Suppressor macrophage (primary cell): ENCODE measurements around the gene AXDND1.
"Not testable (repeated sequence)": the region's sequence is repeated elsewhere in the genome, so short reads cannot be mapped to it uniquely, and the experiment has no call there.

Source experiments
- DNase-seq, 4 experiments: peaks; one replicate each; pipeline ENCODE4 v3.0.0-alpha.2; 2020 to 2022

The AXDND1 gene

DNA sequence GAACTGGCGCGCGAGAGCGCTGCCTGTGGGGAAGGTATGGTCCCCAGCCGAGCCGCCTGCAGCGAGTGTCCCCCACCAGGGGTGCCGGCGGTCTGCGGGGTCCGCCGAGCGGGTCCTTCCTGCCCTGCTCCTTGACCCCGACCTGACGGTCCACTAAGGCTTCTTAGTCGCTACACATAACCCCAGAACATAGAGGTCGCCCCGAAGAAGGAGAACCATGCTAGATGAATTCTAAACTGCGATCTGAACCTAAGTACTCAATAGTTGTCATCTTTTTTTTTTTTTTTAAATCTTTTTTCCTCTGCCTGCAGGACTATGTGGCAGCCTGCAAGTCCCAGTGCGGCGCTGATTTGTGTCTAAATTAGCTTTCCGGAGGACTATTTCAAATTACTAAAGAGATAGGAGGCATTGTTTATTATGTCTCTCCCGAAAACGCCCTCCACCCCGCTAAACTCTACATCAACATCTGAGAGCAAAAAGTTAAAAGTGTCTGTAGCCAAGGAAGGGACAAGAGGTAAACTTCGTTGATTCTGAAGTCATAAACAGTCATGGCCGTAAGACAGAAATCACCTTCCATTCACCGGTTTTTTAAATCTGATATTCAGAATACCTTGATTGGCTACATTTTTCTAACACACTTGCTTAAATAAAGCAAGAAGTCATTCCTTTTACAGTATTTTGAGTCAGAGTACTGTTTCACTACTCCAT is 476 bp downstream of the AXDND1 start:
- peak in 1 of 4 experiments; percentile 49 for DNase-seq

DNA sequence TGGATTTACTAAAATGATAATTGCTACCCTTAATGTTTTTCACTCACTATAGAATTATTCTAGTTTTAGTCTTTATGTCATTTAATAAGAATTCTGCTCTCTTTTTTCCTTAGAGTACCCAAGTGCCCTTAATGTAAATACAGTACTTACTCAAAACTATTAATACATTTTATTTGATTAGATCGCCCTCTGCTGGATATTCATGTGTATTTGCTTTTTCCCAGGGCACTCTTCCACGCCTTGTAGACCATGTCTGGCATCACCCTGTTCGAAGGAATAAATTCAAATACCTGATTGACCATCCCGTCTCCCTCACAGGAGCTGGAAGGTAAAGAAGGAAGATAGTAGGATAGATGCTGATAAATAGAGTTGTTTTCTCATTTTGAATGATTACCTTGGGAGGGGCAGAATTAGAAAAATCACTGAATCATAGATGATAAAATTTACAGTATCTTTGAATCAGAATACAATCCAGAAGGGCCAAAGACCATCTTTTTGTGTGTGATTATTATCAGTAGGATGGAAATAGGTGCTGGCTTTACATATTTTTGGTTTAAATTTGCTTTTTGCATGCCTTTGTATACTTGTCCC is 4.1 kb downstream of the AXDND1 start:
- DNase-seq: peak; percentile 57 to 90 (median 80)

DNA sequence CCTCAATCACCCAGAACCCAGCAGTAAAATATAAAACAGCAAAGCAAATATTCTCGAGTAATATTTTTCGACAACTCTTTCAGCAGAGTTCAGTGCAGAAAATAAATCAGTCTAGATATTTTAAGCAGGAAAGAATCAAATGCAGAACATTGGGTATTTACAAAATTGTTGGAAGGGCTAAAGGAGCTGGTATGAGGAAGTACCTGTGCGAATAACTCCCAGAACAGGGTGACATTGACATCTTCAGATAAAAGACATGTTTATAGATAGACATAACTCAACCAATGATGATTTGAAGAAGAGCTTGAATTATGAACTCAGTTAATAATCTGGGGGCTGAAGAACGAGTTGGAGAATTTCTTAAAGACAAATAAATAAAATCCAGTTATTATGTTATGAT is 6.4 kb downstream of the AXDND1 start:
- no peak for DNase-seq

DNA sequence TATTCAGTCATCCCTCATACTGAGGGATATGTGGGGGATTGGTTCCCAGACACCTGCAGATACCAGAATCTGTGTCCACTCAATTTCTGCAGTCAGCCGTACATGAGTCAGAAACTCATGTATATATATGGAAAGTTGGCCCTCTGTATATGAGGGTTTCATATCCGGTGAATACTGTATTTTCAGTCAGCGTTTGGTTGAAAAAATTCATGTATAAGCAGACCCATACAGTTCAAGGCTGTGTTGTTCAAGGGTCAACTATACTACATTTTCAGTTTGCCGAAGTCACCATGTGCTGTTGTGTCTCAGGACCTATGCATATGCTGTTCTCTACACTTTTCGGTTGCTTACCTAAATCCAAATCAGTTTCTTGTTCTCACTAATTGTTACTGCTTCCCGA is 10.5 kb downstream of the AXDND1 start:
- no peak for DNase-seq

DNA sequence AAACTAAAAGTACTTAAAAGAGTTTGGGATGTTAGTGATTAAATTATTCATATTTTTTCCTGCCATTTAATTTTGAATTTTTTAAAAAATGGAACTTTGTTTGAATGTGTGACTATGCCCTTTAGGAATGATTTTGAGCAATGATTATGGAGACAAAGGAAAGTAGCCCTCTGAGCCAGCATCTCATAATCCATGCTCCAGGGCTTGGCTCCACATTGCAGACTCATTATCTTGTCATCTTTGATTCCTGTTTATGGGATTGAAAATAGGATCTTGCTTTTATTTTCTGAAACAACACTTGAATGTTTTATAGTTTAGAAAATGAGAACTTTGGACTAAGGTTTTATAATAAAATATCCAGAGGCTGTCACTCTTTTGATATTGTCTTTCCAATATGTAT is 14.5 kb downstream of the AXDND1 start:
- DNase-seq: no peak

DNA sequence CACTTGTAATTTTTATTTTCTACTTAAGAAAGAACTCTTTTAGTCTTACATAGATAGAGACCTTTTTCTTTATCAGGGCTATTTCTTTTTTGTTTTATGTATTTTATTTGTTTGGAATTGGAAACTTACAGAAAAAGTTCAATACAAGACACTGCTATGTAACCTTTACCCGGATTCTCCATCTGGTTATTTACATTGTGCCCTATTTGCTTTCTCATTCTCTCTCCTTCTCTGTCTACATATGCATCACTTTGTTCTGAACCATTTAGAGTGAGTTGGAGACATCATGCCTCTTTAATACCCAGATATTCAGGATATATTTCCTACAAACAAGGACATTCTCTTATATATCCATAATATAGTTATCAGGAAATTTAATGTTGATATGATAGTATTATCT is 18.3 kb downstream of the AXDND1 start:
- DNase-seq: no peak

DNA sequence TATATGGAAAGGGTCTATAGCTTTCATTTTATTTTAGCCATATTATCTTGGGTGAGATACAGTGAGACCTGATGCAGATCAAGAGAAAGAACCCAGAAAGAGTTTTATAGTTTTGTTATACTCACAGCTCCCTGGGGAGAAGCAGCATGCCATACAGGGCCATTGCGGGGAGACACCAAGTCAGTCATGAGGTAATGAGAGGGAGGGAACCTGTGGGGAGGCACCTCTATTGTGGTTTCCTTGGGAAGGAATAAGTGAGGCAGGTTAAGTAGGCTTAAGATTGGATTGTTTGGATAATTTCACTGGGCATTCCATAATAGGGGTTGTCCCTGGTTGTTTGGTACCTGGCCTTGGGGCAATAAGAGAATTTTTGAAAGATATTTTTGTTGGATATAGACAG is 19.7 kb downstream of the AXDND1 start:
- no peak for DNase-seq

DNA sequence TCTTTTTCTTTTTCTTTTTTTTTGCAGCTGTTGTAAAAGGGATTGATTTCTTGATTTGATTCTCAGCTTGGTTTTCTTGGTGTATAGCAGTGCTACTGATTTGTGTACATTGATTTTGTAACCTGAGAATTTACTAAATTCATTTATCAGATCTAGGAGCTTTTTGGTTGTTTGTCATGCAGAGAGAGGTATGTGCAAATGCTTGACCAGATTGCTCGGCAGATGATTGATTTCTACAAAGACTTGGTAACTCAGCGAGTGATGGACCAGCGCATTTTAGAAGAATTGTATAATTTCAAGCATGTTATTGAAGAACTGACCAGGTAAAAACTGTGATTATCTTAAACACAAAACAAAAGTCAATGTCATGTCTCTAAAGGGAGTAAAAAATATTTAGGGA is 27.9 kb downstream of the AXDND1 start:
- no peak for DNase-seq

DNA sequence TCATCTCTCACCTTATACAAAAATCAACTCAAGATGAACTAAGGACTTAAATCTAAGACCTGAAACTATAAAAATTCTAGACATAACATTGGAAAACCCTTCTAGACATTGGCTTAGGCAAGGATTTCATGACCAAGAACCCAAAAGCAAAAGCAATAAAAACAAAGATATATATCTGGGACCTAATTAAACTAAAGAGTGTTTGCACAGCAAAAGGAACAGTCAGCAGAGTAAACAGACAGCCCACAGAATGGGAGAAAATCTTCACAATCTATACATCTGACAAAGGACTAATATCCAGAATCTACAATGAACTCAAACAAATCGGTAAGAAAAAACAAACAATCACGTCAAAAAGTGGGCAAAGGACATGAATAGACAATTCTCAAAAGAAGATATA is 33.6 kb downstream of the AXDND1 start:
- not testable (repeated sequence) for DNase-seq

DNA sequence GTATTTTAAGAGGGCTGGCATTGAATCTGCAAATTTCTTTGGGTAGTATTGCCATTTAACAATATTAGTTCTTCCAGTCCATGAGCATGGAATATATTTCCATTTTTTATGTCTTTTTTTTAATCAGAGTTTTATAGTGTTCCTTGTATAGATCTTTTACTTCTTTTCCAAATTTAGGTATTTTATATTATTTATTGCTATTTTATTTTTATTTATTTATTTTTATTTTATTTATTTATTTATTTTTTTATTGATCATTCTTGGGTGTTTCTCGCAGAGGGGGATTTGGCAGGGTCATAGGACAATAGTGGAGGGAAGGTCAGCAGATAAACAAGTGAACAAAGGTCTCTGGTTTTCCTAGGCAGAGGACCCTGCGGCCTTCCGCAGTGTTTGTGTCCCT is 52.0 kb downstream of the AXDND1 start:
- DNase-seq: not testable (repeated sequence)

DNA sequence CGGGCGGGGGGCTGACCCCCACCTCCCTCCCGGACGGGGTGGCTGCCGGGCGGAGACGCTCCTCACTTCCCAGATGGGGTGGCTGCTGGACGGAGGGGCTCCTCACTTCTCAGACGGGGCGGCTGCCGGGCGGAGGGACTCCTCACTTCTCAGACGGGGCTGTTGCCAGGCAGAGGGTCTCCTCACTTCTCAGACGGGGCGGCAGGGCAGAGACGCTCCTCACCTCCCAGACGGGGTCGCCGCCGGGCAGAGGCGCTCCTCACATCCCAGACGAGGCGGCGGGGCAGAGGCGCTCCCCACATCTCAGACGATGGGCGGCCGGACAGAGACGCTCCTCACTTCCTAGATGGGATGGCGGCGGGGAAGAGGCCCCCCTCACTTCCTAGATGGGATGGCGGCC is 52.9 kb downstream of the AXDND1 start:
- not testable (repeated sequence) for DNase-seq

DNA sequence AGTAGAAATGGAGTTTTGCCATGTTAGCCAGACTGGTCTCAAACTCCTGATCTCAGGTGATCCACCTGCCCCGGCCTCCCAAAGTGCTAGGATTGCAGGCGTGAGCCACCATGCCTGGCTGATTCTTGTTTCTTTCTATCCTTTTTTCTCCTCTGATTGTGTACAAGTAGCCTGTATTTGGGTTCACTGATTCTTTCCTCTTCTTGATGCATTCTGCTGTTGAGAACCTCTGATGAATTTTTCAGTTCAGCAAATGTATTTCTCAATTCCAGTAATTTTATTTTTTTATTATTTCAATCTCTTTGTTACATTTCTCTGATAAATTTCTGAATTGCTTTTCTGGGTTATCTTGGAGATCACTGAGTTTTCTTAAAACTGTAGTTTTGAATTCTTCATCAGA is 58.8 kb downstream of the AXDND1 start:
- DNase-seq: no peak

DNA sequence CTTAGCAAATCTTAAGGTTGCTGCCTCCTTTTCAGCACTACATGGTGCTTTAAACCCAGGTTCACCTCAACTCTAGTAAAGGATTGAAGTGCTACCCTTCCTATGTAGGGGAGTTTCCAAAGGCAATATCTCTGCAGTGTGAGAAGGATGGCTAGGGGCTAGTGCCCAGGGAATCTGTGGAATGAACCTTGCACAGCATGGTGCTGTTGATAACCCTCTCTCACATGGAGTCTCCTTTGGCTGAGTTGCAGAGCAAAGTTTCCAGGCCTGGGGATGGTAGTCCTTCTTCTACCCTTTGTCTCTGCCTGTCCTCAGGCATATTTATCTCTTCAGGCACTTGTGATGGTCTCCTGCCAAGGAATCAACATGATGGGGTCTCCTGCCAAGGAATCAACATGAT is 59.4 kb downstream of the AXDND1 start:
- DNase-seq: no peak

DNA sequence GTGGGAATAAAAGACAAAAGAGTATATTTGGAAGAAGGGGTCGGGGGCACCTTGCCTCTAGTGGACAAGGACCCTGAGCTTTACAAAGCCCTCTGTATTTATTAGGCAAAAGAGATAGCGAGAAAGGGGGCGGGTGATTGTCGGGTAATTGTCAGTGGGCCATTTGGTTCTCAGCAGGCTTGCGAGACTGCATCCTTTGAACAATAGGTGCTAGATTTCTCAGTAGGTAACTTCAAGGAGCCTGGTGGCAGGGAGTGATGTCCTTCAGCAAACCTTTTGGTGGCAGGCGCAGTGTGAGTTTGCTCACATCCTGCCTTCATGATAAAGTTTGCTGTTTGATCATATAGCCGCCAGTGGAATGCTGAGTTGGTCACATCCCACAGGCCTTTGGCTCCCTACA is 71.4 kb downstream of the AXDND1 start:
- DNase-seq: no peak

DNA sequence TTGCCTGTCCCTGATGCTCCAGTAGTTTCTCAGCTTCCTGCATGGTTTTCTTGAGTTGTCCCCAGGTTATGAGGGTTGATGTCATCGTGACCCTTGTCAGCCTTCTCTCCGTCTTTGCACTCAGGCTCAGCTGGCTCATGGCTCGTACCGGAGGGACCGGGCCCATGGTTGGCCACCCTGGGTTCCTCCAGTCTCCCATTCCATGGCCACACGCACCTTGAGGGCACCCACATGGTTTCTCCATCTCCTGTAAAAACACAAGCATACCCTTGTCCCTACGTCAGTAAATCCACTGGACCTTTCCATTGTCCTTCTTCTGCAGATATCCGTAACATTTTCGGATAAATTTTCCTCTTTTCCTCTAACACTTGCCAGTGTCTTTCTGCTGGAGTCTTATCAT is 73.9 kb downstream of the AXDND1 start:
- DNase-seq: not testable (repeated sequence)

DNA sequence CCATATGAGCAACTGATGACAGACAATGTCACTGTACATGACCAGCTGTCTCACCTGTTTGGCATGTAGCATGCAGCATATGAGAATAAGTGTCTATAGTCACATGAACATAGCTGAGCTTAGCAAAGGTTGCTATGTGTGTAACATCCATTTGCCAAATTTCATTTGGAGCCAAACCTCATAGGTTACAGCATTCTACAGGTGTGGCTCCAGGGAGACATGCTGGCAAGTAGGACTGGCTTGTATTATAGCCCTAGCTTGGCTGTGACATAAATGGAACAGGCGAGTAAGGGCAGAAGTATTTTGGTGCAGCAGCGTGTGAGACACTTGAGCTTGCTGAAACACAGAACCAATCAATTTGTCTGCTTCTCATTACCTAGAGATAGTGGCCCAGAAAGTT is 74.5 kb downstream of the AXDND1 start:
- not testable (repeated sequence) for DNase-seq

DNA sequence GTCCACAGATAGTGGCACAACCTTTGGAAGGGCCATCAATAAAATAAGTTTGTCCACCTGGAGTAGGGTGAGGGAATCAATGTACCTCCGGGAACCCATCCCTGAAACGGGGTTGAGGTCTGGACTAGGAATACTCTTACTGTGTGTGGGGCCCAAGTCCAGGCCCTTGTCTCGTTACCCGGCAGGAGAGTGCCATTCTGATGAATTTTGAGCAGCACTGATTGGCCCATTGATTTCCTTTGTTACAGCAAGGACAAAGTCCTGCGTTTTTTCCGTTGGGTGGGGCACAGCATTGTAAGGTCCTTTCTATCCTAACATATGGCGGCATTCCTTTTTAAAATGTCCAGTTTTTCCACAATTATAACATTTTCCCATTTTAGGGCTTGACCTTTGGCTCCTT is 75.2 kb downstream of the AXDND1 start:
- no peak for DNase-seq

DNA sequence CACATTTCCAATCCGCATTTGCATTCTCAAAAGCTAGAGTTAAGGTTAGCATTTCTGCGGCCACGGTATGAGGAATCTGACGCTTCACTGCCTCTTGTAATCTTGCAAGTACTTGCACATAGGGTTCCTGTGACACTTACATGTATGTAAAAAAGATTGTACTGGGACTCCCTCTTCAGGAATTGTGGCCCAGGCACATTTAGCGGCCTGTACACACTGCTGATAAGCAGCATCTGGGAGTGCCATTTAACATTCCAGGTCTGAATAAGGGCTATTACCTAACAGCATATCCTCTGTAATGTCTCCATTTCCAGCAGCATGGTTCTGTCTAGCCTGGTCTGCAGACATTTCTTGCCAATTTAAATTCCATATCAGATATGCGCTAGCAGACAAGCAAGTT is 75.7 kb downstream of the AXDND1 start:
- DNase-seq: no peak

DNA sequence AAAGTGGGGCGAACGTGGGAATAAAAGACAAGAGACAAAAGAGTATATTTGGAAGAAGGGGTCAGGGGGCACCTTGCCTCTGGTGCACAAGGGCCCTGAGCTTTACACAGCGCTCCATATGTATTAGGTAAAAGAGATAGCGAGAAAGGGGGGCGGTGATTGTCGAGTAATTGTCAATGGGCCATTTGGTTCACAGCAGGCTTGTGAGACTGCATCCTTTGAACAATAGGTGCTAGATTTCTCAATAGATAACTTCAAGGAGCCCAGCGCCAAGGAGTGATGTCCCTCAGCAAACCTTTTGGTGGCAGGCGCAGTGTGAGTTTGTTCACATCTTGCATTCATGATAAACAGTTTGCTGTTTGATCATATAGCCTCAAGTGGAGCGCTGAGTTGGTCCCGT is 77.1 kb downstream of the AXDND1 start:
- DNase-seq: not testable (repeated sequence)

DNA sequence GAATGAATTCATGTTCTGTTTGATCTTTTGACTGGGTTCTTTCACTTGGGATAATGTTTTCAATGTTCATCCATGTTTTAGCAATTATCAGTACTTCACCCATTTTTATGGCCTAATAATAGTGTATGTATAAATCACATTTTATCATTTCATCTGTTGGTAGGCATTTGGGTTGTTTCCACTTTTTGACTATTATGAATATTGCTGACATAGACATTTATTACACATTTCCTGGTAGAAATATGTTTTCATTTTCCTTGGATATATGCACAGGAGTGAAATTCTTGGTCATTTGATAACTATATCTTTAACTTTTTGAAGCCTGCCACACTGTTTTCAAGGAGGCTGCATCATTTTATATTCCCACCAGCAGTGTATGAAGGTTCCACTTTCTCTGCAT is 79.8 kb downstream of the AXDND1 start:
- no peak for DNase-seq

DNA sequence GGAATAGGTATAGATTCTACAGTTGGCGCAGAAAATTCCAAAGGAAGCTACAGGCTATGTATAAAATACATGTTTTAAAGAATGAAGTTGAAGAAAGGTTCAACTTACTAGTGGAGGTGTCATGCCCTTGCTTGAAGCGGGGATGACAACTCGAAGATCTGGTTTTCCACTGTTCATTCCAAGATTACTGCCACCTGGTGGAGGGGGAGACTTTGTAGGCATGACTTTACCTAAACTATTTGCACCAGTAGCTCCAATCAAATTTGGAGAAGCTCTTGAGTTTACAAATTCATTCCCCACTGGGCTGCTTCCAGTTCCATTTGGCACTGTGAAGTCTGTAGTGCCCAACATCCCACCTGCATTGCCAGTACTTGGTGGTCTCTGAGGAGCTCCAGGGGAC is 81.7 kb downstream of the AXDND1 start:
- peak in 3 of 4 experiments; percentile 13 to 18 (median 17) for DNase-seq

DNA sequence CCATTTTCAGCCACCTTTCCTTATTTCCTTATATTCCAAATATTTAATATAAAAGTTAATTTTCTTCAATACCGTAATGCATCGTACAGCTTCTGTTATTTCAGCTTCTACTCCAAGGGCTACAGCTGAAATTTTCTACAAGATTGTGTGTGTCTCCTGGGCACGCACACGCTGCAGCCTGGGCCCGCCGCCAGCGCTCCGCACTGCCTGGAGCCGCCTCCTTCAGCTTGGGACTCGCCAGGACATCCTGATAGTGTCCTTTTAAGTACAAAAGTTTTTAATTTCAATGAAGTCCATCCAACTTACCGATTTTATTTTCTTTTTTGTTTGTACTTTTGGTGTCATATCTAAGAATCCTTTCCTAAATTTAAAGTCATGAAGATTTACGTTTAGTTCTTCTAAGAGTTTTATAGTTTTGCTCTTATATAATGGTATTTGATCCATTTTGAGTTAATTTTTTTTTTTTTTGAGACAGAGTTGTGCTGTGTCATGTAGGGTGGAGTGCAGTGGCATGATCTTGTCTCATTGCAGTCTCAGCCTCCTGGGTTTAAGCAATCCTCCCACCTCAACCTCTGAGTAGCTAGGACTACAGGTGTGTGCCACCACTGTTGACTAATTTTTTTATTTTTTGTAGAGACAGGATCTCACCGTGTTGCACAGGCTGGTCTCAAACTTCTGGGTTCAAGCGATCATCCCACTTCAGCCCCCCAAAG is 82.8 kb downstream of the AXDND1 start:
- DNase-seq: no peak

DNA sequence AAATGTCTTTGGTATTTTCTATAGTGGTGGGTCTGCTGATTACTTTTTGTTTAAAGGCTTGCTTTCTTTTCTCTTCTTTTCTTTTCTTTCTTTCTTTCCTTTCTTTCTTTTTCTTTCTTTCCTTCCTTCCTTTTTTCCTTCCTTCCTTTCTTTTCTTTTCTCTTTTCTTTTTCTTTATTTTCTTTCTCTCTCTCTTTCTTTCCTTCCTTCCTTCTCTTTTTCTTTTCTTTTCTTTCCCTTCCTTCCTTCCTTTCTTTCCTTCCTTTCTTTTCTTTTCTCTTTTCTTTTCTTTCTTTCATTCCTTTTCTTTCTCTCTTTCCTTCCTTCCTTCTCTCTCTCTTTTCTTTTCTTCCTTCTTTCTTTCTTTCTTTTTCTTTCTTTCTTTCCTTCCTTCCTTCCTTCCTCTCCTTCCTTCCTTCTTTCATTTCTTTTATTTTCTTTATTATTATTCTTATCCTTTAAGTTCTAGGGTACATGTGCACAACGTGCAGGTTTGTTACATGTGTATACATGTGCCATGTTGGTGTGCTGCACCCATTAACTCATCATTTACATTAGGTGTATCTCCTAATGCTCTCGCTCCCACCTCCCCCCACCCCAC is 93.9 kb downstream of the AXDND1 start:
- not testable (repeated sequence) for DNase-seq

DNA sequence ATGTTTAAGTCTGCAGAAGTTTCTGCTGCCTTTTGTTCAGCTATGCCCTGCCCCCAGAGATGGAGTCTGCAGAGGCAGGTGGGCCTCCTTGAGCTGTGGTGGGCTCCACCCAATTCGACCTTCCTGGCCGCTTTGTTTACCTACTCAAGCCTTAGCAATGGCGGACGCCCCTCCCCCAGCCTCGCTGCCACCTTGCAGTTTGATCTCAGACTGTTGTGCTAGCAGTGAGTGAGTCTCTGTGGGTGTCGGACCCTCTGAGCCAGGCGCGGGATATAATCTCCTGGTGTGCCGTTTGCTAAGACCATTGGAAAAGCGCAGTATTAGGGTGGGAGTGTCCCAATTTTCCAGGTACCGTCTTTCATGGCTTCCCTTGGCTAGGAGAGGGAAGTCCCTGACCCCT is 99.9 kb downstream of the AXDND1 start:
- DNase-seq: not testable (repeated sequence)
